Nucleus accumbens (tissue), 56 donors: Measurements from ENCODE around the gene RHBDL1.

ENCODE experiments used
- DNase-seq, 56 donors: peaks; one replicate each; lab custom pipeline; 2025; lab: John Stamatoyannopoulos, UW

RHBDL1 gene

GRCh38 chr16:671353-672131 is 3.9 kb upstream of the RHBDL1 start:
- DNase-seq = no peak

DNA sequence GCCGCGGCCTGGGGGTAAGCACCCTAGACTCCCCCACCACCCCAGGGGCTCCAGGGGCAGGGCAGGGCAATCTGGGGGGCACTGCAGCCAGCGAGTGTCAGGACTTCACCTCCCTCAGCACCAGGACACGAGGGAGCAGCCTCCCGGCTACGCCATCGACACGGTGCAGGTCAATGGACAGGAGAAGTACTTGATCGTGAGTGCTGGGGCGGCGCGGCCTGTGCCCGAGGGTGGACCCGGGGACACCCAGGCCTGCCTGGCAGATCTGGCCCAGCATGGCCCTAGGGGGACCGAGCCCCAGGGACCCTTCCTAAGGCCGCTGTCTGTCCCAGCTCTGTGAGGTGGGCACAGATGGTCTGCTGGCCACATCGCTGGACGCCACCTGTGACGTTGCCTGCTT is 3.1 kb upstream of the RHBDL1 start:
- DNase-seq = no peak

DNA sequence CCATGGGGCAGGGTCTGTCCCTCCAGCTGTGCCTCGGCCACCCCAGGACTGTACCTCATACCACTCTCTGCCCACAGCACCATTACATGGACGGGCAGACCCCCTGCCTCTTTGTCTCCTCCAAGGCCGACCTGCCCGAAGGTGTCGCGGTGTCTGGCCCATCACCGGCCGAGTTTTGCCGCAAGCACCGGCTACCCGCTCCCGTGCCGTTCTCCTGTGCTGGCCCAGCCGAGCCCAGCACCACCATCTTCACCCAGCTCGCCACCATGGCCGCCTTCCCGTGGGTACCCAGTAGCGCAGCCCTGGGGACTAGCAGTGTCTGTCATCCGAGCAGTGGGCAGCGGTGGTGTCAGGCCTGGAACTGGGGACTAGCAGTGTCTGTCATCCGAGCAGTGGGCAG is 2.6 kb upstream of the RHBDL1 start:
- no peak for DNase-seq

DNA sequence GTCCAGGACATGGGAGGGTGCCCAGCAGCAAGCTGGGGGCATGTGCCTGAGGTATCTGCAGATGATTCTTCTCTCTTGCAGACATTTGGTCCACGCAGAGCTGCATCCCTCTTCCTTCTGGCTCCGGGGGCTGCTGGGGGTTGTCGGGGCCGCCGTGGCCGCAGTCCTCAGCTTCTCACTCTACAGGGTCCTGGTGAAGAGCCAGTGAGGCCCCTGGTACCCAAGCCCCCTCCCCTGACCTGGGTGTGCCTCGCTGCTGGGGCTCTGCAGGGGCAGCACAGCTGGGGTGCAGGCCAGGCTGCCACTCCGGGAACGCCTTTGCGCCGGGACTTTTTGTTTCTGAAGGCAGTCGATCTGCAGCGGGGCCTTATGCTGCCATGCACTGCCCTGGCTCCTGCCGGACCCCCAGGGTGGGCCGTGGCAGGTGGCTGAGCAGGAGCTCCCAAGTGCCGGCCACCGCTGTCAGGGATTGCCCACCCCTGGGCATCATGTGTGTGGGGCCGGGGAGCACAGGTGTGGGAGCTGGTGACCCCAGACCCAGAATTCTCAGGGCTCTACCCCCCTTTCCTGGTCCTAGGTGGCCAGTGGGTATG is 2.0 kb upstream of the RHBDL1 start:
- no peak for DNase-seq

- DNase-seq = no peak
Measured at GRCh38 chr16:674214-674881, 1.1 kb upstream of the RHBDL1 start.

DNA sequence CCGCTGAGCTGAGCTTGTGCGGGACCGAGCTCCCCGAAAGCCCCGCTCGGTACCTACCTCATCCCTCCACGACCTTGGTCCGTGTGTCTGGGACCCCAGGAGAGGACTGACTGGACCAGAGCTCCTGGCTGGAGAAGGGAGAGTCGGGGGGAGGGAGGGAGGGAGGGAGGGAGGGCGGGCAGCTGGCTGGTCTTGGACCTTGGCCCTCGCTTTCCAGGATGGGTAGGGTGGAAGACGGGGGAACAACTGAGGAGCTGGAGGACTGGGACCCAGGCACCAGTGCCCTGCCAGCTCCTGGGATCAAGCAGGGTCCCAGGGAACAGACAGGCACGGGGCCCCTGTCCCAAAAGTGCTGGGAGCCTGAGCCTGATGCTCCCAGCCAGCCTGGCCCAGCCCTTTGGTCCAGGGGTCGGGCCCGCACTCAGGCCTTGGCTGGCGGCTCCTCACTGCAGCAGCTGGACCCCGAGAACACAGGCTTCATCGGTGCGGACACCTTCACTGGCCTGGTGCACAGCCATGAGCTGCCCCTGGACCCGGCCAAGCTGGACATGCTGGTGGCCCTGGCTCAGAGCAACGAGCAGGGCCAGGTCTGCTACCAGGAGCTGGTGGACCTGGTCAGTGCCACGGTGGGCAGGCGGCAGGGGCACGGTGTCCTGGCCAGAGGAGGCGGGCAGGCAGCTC is 553 bp downstream of the RHBDL1 start:
- peak in 3 of 56 donors; percentile 27 to 44 (median 31) for DNase-seq

GRCh38 chr16:676565-676902 is 1.1 kb downstream of the RHBDL1 start:
- no peak for DNase-seq

GRCh38 chr16:676913-677312 is 1.4 kb downstream of the RHBDL1 start:
- no peak for DNase-seq

- DNase-seq = no peak
Measured at GRCh38 chr16:677316-678190, 2.1 kb downstream of the RHBDL1 start.

GRCh38 chr16:678209-678857 is 2.9 kb downstream of the RHBDL1 start:
- DNase-seq = no peak

DNA sequence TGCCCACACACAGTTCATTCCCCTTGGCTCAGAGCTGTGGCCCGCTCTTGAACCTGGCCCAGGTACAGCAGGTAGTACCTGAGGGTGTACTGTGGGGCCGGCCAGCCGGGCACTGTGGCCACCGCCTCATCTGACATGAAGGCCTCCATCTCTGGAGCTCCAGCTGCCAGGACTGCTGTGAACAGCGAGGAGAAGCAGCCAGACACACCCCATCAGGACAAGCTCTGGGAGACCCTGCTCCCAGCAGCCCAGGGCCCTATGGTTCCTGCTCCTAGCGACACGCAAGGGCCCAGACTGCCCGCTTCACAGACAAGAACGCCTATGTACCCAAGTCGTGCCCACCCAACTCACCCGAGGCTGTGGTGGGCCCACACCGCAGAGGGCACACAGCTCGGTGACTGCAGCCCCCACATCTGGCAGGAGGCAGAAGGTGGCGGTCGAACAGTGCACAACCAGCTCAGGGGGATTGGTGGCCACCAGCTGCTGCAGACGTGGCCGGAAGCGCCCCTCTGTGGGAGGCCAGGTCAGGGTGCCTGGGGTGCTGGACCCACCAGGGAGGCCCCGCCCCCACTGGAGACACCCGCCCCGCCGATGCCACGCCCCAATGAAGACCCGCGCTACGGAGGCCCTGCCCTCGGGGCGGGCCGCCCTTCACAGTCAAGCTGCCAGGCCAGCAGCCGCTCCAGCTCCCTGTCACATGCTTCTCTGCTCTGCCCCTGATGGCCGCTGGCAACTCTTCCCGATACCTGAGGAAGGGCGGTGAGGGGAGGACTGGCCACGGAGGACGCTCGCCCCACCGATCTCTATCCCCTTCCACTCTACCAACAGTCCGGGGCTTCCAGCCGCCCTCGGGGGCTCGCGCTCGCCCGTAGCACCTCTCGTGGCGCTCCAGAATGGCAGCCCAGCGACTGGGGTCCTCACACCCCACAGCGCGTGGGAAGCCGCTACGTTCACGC is 3.7 kb downstream of the RHBDL1 start:
- peak in 43 of 56 donors; percentile 32 to 79 (median 64) for DNase-seq

DNA sequence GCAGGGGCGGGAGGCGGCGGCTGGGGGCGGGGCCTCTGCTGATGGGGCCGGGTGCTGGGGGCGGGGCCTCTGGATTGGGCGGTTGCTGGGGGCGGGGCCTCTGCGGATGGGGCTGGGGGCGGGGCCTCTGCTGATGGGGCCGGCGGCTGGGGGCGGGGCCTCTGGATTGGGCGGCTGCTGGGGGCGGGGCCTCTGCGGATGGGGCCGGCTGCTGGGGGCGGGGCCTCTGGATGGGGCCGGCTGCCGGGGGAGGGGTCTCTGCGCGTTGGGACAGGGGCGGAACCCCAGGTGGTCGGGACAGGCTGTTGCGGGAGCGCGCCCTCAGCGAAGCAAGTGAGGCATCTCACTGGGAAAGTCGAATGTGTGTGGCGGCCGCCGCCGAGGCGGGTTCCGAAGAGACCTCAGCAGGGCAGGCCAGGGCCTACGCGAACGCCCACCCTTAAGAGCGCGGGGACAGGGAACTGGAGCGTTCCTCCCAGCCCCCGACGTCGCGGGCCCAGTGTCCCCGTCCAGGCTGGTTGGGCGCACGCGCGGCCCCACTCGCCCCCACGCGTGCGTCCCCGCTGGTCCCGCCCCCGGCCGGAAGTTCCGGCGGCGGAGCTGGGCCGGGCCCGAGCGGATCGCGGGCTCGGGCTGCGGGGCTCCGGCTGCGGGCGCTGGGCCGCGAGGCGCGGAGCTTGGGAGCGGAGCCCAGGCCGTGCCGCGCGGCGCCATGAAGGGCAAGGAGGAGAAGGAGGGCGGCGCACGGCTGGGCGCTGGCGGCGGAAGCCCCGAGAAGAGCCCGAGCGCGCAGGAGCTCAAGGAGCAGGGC is 4.5 kb downstream of the RHBDL1 start, which contains the start of gene STUB1:
STUB1 (plus strand) TSS at position 597 of the 811 bp plus-strand sequence; CDS start at position 713, 116 bp downstream.
- DNase-seq = peak; percentile 50 to 97 (median 90)

- no peak for DNase-seq
Measured at GRCh38 chr16:680625-680945, 5.1 kb downstream of the RHBDL1 start.

DNA sequence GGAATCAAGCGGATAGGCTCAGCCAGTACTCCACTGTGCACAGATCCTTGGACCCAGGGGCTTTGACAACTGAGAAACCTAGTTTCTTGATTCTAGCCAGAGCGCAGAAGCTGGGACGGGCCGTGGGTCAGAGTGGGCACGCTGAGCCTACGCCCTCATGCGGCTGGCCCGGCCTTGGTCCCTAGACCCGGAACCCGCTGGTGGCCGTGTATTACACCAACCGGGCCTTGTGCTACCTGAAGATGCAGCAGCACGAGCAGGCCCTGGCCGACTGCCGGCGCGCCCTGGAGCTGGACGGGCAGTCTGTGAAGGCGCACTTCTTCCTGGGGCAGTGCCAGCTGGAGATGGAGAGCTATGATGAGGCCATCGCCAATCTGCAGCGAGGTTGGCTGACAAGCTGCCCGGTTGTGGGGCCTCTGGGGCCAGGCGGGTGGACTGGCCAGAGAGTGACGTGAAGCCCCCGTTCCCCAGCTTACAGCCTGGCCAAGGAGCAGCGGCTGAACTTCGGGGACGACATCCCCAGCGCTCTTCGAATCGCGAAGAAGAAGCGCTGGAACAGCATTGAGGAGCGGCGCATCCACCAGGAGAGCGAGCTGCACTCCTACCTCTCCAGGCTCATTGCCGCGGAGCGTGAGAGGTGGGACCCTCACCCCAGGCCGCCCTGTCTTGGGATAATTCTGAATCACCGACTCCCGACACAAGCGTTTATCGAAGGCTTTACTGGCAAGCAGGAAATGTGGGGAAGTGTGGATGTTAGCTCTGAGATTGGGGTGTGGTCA is 5.7 kb downstream of the RHBDL1 start:
- DNase-seq = peak in 3 of 56 donors; percentile 15 to 27 (median 16)

DNA sequence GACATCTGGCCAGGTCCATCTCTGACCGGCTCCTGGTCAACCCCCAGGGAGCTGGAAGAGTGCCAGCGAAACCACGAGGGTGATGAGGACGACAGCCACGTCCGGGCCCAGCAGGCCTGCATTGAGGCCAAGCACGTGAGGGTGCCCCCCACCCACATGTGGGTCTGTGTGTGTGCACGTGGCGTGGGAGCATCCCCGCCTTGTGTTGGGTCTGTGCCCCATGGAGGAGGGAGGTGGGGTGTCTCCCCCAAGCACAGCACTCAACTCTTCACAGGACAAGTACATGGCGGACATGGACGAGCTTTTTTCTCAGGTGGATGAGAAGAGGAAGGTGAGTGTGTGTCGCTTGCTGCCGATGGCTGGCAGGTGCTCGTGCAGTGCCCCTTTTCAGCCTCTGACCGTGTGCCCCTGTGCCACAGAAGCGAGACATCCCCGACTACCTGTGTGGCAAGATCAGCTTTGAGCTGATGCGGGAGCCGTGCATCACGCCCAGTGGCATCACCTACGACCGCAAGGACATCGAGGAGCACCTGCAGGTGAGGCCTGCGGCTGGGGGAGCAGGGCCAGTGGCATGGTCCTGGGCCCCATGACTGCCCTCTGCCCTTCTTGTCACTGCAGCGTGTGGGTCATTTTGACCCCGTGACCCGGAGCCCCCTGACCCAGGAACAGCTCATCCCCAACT is 6.4 kb downstream of the RHBDL1 start:
- DNase-seq = no peak
